ENCODE results near the gene CDK8.

DNA sequence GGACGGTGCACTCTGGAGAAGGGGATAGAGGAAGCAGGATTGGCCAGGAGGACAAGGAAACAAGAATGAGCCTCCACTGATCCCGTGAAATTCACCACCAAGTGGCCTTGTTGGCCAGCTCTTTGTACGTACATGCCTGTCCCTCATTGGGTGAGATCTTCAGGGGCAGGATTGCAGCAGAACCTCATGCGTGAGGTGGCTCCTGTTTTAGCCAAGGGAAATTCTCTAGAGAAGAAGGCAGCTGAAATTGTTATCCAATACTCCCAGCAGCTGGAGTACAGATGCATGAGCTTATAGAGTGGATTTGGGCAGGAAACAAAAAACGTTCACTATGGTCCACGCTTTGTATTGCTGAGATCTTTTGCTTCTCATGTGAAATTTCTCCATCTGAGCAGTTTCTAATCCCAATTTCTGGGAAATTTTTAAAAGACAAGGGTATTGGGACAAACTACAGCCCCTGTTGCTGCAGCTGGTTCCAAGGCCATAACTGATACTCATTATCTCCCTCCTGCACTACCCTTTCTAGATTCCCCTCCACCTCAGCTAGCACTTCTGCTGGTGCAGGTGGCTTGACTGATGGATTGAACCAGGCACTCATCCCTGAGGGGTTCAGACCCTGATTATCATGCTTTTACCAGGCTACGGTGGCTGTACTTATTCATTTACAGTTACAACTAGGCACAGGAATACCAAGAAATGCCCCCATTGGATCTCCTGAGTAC lies 27.9 kb upstream of the CDK8 start:
- TF ChIP-seq, protein P1, sequence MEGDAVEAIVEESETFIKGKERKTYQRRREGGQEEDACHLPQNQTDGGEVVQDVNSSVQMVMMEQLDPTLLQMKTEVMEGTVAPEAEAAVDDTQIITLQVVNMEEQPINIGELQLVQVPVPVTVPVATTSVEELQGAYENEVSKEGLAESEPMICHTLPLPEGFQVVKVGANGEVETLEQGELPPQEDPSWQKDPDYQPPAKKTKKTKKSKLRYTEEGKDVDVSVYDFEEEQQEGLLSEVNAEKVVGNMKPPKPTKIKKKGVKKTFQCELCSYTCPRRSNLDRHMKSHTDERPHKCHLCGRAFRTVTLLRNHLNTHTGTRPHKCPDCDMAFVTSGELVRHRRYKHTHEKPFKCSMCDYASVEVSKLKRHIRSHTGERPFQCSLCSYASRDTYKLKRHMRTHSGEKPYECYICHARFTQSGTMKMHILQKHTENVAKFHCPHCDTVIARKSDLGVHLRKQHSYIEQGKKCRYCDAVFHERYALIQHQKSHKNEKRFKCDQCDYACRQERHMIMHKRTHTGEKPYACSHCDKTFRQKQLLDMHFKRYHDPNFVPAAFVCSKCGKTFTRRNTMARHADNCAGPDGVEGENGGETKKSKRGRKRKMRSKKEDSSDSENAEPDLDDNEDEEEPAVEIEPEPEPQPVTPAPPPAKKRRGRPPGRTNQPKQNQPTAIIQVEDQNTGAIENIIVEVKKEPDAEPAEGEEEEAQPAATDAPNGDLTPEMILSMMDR (IDR thresholded peaks at IDR 0.05; ENCODE audit: insufficient read depth, low read length, poor library complexity, severe bottlenecking) = no peak
- no peak for TF ChIP-seq EZH2phosphoT487 (conservative IDR thresholded peaks at IDR 0.05; ENCODE audit: low read length)
